CD4-positive, alpha-beta T cell treated with Interleukin-4 for 4 hours (primary cell): Measurements from ENCODE around the gene KRTAP5-8.
"Not testable (repeated sequence)": the region's sequence is repeated elsewhere in the genome, so short reads cannot be mapped to it uniquely, and the experiment has no call there.

ENCODE experiments used
- DNase-seq: peaks from one replicate; pipeline ENCODE4 v3.0.0-alpha.2; 2020

Gene KRTAP5-8, protein sequence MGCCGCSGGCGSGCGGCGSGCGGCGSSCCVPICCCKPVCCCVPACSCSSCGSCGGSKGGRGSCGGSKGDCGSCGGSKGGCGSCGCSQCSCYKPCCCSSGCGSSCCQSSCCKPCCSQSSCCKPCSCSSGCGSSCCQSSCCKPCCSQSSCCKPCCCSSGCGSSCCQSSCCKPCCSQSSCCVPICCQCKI

DNA sequence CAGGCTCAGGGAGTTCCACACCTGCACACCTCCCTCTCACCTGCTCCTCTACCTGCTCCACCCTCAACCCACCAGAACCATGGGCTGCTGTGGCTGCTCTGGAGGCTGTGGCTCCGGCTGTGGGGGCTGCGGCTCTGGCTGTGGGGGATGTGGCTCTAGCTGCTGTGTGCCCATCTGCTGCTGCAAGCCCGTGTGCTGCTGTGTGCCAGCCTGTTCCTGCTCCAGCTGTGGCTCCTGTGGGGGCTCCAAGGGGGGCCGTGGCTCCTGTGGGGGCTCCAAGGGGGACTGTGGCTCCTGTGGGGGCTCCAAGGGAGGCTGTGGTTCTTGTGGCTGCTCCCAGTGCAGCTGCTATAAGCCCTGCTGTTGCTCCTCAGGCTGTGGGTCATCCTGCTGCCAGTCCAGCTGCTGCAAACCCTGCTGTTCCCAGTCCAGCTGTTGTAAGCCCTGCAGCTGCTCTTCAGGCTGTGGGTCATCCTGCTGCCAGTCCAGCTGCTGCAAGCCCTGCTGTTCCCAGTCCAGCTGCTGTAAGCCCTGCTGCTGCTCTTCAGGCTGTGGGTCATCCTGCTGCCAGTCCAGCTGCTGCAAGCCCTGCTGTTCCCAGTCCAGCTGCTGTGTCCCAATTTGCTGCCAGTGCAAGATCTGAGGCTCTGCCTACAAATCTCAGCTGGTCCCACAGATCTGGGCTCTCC, at the start of gene KRTAP5-8:
TSS of gene KRTAP5-8 (plus strand) at position 49 of the 689 bp plus-strand sequence. CDS start at position 80, 31 bp downstream.
- DNase-seq: not testable (repeated sequence)

DNA sequence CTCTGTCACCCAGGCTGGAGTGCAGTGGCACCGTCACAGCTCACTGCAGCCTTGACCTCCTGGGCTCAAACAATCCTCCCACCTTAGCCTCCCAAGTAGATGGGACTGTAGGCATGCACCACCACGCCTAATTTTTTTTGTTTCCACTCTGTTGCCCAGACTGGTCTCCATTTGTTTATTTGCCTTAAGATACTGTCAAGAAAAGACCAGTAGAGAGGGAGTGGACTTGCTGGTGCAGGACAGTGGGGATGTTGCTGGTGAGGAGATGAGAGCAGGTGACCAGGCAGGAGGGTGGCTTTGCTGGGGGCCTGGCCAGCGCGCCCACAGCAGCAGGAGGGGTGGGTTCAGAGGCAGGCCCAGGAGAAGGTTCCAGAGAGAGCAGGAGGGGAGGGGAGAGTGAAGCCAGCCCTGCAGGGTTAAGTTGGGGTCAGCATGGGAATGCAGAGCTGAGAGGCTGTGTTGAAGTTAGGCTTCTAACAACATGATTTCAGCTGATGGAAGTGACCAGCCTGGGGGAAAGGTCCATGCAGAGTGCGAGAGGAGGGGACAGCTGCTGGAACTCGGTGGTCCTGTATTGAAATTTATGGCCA, 49.0 kb upstream of the KRTAP5-8 start:
- DNase-seq: no peak

DNA sequence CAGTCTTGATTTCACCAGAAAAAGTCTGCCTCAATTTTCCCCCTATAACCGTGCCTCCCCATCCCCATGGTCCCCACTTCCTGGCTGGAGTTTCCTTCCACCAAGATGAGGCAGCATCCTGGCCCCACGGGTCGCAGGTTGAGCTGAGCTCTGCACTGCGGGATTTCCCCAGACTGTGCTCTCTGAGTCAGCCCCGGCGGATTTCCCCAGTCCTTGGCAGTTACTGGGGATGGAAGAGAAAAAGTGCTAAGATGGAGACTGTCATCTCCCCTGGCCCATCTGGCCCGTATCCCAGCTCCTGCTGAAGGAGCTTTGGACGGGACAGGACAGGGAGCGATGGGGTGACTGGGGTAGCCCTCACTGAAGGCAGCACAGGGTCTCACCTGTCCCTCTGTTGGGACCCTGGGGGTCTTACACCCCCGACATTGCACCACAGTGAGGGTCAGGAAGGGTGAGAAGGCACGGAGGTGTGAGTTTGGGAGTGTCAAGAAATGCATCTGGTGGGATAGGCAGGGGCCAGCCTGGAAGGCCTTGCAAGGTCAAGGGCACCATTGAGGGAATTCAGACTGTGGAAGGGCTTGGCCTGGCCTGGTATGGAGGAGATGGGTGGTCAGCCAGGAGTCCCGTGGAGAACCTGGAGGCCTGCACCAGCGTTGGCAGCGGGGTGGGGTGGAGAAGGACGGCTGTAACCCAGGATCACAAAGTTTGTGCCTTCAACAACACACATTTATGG, 48.3 kb upstream of the KRTAP5-8 start:
- no peak for DNase-seq

DNA sequence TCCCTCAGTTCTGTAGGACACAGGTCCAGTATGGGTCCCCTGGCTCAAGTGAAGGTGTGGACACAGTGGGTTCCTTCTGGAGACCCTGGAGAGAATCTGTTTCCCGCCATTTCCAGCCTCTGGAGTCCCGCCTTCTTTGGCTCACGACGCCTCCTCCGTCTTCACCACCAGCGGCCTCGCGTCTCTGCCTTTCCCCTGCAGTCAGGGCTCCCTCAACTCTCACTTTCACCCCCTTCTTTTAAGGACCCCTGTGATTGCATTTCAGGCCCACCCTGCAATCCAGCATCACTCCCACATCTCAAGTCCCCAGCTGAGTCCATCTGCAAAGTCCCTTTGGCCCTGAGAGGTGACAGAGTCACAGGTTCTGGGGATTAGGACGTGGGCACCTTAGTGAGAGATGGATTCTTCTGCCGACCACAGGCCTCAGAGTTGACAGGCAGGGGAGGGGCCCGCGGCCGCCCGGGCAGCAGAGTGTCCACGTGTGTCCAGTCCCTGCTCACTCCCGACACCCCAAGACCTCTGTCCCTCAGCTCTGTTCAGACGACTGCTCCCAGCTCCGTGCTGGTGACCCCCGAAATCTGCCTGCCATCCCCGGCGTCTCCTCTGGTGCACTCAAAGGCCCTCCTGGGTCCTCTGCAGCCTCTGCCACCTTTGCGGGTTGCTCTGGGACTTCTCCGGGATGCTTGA, 47.6 kb upstream of the KRTAP5-8 start:
- no peak for DNase-seq

DNA sequence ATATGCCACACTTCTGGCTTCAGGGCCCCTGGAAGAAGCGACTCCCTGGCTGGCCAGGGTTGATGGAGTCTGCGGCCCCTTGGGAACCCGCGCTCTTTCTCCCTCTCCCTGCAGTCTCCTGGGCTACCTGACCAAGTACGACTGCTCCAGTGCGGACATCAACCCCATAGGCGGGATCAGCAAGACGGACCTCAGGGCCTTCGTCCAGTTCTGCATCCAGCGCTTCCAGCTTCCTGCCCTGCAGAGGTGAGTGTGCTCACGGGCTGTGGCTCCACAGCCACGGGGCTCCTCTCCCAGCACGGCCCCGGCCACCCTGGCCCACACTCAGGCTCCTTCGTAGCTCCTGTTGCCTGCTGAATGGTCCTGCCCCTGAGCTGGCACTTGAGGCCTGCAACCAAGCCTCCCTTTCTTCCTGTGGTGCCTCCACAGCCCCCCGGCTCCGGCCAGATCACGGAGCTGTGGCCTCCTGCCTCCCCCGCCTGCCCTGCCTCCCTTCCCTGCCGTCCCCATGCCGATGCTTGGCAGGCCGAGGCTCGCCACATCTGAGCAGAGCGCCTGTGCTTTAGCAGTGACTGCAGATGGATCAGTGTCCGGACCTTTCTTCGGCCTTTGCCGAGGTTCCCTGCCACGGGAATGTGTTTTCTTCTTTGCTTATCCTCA, 47.0 kb upstream of the KRTAP5-8 start:
- no peak for DNase-seq

DNA sequence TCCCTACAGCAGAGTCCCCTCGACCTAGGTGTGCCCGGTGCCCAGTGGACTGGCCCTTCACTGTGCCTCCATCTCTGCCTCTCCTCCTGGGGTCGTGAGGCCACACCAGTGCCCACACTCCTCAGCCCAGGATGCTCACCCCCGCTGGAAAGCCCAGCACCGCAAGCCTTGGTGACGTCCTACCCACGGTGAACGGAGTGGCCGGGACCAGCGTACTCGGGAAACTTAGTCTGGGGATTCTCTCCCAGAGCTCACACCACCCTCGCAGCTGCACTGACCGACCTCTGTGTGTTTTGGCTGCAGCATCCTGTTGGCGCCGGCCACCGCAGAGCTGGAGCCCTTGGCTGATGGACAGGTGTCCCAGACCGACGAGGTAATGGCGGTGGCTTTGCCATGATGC, 46.3 kb upstream of the KRTAP5-8 start:
- DNase-seq: no peak

DNA sequence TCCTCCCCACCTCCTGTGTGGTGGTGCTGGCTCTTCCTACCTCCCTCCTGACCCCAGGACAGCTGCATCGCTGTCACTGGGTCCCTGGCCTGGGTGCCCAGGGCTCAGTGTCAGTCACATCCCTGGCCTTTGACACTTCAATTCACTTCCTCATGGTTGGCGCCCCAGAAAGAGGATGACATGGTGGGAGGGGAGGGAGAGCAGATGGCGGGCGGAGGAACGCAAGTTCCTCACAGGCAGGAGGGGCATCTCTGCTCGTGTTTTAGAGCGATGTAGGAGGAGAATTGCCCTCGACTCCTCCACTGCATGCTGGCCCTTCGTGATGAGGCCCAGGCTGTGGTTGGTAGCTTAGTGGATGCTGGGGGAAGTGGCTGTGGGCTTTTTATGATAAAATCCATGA, 45.9 kb upstream of the KRTAP5-8 start:
- DNase-seq: no peak

DNA sequence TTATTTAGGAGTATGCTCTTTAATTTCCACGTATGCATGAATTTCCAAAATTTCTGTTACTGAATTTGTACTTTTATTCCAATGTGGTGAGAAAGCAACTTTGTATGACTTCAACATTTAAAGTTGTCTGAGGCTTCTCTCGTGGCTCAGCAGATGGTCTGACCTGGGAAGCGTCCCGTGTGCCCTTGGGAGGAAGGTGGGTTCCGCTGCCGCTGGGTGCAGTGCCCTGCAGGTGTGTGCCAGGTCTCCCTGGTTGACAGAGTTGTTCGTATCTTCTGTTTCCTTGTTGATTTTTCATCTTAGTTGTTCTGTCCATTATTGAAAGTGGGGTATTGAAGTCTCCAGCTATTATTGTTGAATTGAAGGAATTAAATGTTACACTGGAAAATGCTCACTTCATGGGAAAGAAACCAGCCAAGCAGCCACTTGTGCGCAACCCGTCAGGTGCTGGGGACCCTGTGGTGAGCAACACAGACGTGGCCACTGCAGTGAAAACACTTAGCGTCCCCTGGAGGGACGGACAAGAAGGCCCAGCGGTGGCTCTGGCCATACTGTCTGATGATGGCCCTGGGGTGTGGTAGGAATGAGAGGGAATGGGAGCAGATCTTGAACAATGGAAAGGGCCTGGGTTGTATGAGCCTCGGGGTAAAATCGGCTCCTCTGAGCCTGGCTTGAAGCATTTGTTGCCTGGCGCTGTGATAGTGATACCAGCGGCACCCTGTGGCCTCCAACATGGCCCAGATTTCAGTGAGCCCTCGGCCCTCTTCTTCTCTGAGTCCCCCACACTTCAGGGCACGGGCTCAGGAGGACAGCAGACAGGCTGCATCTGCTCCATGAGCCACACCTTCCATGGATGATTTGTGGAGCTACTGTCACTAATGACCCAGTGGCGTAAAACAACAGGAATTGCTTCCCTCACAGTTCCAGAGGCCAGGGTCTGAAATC, 42.3 kb upstream of the KRTAP5-8 start:
- DNase-seq: no peak

DNA sequence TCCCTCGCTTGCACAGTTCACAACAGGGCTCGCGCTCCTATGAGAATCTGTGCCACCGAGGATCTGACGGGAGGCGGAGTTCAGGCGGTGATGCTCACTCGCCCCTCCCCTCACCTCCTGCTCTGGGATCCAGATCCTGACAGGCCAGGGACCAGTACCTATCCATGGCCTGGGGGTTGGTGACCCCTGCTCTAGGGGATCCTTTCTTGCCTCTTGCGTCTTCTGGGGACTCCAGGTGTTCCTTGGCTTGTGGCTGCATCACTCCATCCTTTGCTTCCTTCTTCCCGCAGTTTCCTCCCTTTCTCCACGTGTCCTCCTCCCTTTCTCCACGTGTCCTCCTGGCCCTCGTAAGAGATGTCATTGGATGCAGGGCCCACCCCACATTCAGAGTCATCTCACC, 41.4 kb upstream of the KRTAP5-8 start:
- DNase-seq: no peak

DNA sequence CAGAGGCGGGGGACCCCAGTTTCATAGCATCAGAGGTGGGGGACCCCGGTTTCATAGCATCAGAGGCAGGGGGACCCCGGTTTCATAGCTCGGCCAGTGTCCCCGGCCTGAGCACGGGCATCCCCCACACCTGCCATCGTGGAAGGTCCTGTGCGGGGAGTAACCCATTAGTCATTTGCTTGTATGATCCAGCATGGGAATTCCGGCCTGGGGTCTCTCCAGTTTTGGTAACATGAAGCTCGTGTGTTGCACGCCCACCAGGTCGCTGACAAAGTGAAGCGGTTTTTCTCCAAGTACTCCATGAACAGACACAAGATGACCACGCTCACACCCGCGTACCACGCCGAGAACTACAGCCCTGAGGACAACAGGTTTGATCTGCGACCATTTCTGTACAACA, 39.7 kb upstream of the KRTAP5-8 start:
- no peak for DNase-seq

DNA sequence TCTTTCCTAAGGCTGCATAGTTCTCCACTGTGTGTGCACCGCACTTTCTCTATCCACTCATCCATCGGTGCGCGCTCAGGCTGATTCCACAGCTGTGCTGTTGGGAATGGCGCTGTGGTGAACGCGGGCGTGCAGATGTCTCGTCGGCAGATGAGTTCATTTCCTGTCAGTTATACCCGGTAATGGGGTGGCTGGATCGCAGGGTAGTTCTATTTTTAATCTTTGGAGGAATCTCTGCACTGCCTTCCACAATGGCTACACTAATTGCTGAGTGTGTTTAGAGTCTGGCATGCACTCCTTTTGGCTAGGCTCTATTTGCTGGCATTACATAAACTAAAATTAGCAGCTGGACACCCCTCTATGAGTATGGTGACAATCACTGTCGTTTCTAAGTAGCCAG, 38.7 kb upstream of the KRTAP5-8 start:
- no peak for DNase-seq

DNA sequence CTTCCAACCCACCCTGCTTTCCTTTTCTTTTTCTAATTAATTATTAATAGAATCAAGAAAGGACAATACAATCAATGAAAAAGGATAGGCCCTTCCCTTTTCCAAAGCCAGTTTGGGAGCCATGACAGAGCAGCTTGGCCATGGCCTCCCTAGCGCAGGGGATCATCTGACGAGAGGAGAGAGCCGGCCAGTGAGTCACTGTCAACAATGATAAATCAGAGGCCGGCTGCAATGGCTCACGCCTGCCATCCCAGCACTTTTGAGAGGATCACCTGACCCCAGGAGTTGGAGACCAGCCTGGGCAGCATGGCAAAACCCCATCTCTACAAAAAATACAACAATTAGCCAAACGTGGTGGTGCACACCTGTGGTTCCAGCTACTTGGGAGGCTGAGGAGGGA, 38.3 kb upstream of the KRTAP5-8 start:
- DNase-seq: no peak

DNA sequence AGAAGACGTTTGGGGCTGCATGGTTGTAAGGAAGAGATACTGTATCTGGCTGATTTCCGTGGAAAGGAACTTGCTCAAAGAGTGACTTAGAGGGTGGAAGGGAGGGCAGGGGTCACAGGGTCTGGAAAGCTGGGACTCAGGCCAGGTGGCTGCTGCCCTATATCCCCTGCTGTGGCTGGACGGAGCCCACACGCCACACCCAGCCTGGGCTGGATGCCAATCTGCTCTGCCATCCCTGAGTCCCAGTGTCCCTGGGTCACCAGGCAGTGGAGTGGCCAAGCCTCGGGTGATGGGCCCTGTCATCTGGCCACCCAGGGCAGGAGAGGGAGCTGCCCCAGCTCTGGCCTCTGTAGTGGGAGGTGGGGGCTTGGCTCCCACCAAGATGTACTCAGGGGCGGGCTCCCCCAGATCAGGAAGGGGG, 37.2 kb upstream of the KRTAP5-8 start:
- no peak for DNase-seq

DNA sequence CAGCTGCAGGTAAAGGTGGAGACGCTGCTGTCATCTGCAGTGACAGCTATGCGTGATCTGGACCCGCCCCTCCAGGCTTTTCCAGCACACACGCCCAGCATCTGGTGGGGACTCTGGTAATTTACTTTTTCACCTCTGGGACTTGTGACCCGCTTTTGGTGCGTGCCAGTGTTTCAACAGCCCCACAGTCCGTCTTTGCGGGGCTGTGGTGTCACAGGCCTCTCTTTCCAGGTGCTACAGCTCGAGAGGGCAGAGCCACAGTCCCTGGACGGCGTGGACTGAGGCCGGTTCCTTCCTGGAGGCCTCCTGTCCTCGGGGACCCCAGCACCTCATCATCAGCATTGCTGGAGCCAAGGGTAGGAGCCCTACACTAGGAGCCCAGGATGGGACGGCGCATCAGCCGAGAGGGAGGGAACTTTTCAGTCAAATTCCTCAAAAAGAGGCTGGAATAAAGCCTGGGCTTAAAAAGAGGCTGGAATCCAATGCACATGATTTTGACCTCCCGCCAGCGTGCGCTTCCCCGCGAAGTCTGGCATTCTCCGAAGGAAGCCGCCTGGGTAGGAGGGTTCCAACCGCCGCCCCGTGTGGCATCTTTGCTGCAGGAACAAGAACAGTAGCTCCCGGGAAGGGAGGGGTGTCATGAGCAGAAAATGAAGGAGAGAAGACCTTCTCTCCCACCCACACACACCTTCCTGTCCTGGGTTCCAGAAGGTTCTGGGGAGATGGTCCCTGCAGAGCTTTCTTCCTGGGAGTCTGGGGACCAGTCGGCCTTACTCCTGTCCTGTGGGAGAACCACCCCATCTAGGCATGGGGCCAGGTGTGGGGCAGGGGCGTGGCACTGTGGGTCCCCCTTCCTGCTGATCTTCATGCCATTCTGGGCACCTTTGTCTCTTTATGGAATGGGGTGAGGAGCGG, 36.5 kb upstream of the KRTAP5-8 start:
- DNase-seq: no peak

DNA sequence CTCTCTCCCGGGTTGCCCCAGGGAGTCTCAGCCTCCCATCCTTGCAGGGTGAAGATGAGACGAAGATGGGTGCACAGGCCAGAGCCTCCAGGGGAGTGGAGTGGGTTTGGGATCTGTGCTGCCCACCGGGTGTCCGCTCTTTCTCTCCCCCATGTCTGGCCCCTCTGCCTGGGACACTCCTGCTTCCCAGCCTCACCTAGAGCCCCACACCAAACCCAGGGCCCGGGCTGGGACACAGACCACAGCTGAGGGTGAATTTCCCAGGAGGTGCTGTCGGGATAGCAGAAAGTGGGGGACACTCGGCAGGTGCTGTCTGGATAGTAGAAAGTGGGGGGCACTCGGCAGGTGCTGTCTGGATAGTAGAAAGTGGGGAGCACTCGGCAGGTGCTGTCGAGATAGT, 35.8 kb upstream of the KRTAP5-8 start:
- DNase-seq: no peak

DNA sequence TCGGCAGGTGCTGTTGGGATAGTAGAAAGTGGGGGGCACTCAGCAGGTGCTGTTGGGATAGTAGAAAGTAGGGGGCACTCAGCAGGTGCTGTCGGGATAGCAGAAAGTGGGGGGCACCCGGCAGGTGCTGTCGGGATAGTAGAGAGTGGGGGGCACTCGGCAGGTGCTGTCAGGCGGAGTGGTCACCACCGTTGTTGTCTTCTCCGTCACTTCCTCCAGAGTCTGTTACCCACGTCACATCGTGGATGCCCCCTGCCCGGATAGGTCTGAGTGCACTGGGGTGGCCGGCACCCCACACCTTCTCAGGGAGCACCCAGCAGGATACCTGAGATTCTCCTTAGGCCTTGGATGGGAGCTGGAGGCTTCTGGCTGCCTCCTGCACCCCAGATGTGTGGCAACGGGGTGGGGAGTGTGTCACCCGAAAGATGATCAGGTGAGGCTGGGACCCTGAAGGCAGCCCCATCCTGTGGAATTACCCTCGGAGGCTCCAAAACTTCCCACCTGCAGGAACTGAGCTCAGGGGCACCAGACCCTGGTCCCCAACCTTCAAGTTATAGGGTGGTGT, 34.9 kb upstream of the KRTAP5-8 start:
- no peak for DNase-seq

DNA sequence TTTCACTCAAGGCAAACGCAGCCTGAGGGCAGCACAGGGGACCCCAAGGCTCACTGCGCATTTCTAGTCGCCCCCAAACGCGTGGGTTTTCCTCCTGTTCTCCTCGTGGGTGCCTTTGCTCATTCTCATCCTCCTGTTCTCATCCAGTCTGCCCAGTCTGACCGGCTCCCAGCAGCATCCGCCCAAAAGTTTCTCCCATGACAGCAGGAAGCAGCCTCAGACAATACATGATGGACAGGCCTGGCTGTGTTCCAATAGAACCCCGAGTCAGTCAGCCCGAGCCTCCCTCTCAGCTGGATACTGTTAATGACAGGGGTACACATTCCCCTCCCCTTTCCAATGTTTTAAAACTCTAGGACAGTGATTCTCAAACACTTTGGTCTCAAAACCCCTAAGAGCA, 33.3 kb upstream of the KRTAP5-8 start:
- no peak for DNase-seq

DNA sequence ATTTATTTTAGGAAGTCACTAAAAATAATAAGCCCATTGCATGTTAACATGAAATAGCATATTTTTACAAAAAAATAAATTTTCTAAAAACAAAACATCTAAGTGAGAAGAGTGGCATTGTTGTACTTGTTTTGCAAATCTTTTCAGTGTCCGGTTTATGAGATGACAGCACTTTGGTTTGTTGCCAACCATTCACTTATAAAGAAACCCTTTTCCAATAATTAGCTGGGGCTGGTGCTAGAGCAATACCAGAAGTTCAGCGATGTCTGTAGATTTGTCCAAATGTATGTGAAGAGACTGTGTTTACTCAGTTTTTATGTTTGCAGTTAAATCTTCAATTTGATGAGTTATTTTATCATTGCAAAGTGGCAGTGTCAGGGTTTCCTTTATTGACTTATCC, 32.8 kb upstream of the KRTAP5-8 start:
- DNase-seq: no peak

DNA sequence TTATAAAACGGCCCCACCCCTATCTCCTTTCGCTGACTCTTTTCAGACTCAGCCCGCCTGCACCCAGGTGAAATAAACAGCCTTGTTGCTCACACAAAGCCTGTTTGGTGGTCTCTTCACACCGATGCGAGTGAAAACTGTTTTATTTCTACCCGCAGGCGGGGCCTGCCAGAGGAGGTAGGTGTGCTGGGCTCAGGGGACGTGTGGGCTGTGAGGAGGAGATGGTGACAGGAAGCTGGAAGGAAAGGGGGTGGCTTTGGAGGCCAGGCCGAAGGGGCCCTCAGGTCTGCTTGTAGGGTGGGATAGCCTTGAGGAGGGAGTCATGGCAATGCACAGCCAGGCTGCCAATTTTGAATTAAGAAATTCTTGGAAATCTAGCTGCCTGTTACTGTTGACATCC, 32.0 kb upstream of the KRTAP5-8 start:
- DNase-seq: no peak

DNA sequence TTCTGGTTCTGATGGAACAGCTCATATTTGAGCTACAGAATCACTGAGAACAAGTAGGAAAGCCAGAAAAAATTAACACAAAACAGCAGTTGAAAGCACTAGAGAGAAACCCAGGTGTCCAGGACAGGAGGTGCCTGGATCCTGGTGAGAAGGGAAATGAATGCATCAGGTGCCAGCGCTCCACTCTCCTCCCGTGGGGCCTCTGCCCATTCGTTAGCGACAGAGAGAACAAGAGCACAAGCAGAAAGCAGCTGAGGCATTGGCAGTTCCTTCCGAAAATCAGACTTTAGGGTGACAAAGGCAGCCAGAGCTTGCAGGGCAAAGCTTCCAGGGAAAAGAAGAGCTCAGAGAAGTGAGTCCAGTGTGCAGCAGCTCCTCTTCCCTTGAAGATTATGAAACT, 30.7 kb upstream of the KRTAP5-8 start:
- no peak for DNase-seq
